Keratinocyte (primary cell): ENCODE results near the gene SWAP70. TPM values are rescaled to one million over a fixed set of nuclear protein-coding genes. Genes with fewer than 3 reads are reported as not detected.

Experiments
- DNase-seq: peaks from one replicate; pipeline ENCODE4 v3.0.0-alpha.2; 2011; ENCODE audit warnings: low read depth, missing footprints, low spot score
- FAIRE-seq: peaks from 2 replicates; lab custom pipeline; 2011; peaks lifted over from hg19 to GRCh38; lab: Jason Lieb, UNC
- H2AFZ ChIP-seq: 2 replicates; pipeline ENCODE4 v1.6.0; 2012; ENCODE audit warnings: low read length, control low read depth, inconsistent platforms; ENCODE audit not compliant: control insufficient read depth
- H3K27ac ChIP-seq: 2 replicates; pipeline ENCODE4 v1.5.1; 2011; ENCODE audit warnings: low read length; ENCODE audit not compliant: control insufficient read depth, insufficient read depth
- H3K27me3 ChIP-seq: 3 replicates; pipeline ENCODE4 v1.6.0; 2011; ENCODE audit warnings: low read length; ENCODE audit not compliant: control insufficient read depth, insufficient read depth; ENCODE audit errors: extremely low read depth
- H3K36me3 ChIP-seq, 2 experiments: 2 replicates in 1 of 2; 3 replicates in 1 of 2; pipeline ENCODE4 v1.5.1; 2011; ENCODE audit warnings: low read length in 2 of 2, mild to moderate bottlenecking in 1 of 2; ENCODE audit not compliant: control insufficient read depth in 2 of 2, insufficient read depth in 2 of 2; ENCODE audit errors: extremely low read depth in 1 of 2
- H3K4me1 ChIP-seq: 3 replicates; pipeline ENCODE4 v1.5.1; 2011; ENCODE audit warnings: low read length; ENCODE audit not compliant: control insufficient read depth, insufficient read depth; ENCODE audit errors: extremely low read depth
- H3K4me2 ChIP-seq: 3 replicates; pipeline ENCODE4 v1.6.0; 2011; ENCODE audit warnings: low read depth, low read length; ENCODE audit not compliant: control insufficient read depth, insufficient read depth; ENCODE audit errors: extremely low read depth
- H3K4me3 ChIP-seq, 3 experiments: fragments of 200-600 bp in 1 of 3; sonication (generic) in 1 of 3; 2 replicates in 2 of 3; 3 replicates in 1 of 3; pipeline ENCODE4 v1.5.1; 2011 to 2016; ENCODE audit warnings: low read length in 3 of 3, mild to moderate bottlenecking in 3 of 3, control low read depth in 2 of 3, inconsistent platforms in 1 of 3, low read depth in 1 of 3, mixed read lengths in 1 of 3, mixed run types in 1 of 3, moderate library complexity in 1 of 3; ENCODE audit not compliant: control insufficient read depth in 2 of 3, insufficient read depth in 2 of 3; ENCODE audit errors: extremely low read depth in 1 of 3
- H3K79me2 ChIP-seq: 2 replicates; pipeline ENCODE4 v1.6.0; 2012; ENCODE audit warnings: low read length; ENCODE audit not compliant: control insufficient read depth, insufficient read depth
- H3K9ac ChIP-seq: 3 replicates; pipeline ENCODE4 v1.6.0; 2011; ENCODE audit warnings: low read length; ENCODE audit not compliant: control insufficient read depth, insufficient read depth; ENCODE audit errors: extremely low read depth
- H3K9me1 ChIP-seq: 3 replicates; pipeline ENCODE4 v1.6.0; 2011; ENCODE audit warnings: low read length; ENCODE audit not compliant: control insufficient read depth, insufficient read depth; ENCODE audit errors: extremely low read depth
- H3K9me3 ChIP-seq: 2 replicates; pipeline ENCODE4 v1.5.1; 2012; ENCODE audit warnings: low read depth, low read length; ENCODE audit not compliant: control insufficient read depth
- H4K20me1 ChIP-seq: 3 replicates; pipeline ENCODE4 v1.6.0; 2011; ENCODE audit warnings: low read length; ENCODE audit not compliant: control insufficient read depth, insufficient read depth; ENCODE audit errors: extremely low read depth
- CTCF ChIP-seq, 3 experiments: IDR thresholded peaks in 1 of 3; conservative IDR thresholded peaks in 1 of 3; optimal IDR thresholded peaks in 1 of 3; 2 replicates in 2 of 3; 3 replicates in 1 of 3; pipeline versions ENCODE3 to v1.5.1; 2011; ENCODE audit warnings: low read length in 3 of 3, mild to moderate bottlenecking in 3 of 3, moderate library complexity in 2 of 3, control low read depth in 1 of 3, inconsistent platforms in 1 of 3; ENCODE audit not compliant: insufficient read depth in 2 of 3; ENCODE audit errors: extremely low read depth in 1 of 3
- EZH2 ChIP-seq: IDR thresholded peaks from one replicate; pipeline ENCODE4 v1.6.1; 2012; ENCODE audit warnings: inconsistent platforms, mild to moderate bottlenecking, low read length, moderate library complexity
- dilution Hi-C: fragments of 300-500 bp; cut with MboI; formaldehyde crosslinking; loops from one replicate; pipeline ENCODE4 v1.7.0; 2020; ENCODE audit warnings: low sequenced_read_pairs; ENCODE audit not compliant: extremely low pct_ligation_motif_present
- polyA plus RNA-seq, 5 experiments: library from polyadenylated mRNA; depleted of rRNA in 3 of 5; stranded (reverse) in 3 of 5; stranded (forward) in 1 of 5; unstranded in 1 of 5; fragments of >200 nt; gene quantifications; 1 replicate in 1 of 5; 2 replicates in 3 of 5; 3 replicates in 1 of 5; pipeline versions ENCODE4 v1.2.1 to v1.2.3, GENCODE V29; 2011 to 2012; ENCODE audit warnings: missing spikeins in 2 of 5, low read depth in 1 of 5, low replicate concordance in 1 of 5

The SWAP70 gene
- polyA plus RNA-seq, 1 donor (not counting 4 experiments of a cell fraction or from before 2014, with no cell fraction given), result 28.5 TPM

GRCh38 chr11:9774591-9775397 lies 110.9 kb downstream of the SWAP70 start:
- DNase-seq, result no peak
- H3K27me3 ChIP-seq, result no peaks in the 10 kb centered on the region
- FAIRE-seq, result peak; percentile 75
- no peak overlapping the region for H3K27ac ChIP-seq
- no peak overlapping the region for H3K4me3 ChIP-seq
- no peaks in the 10 kb centered on the region for H4K20me1 ChIP-seq
- dilution Hi-C loops, result no loop called here
- no peak overlapping the region for H3K4me2 ChIP-seq
- H2AFZ ChIP-seq, result no peak overlapping the region
- no peaks in the 10 kb centered on the region for H3K9me3 ChIP-seq
- H3K36me3 ChIP-seq, result peaks cover 4 to 7% of the 10 kb centered on the region in 2 experiments
- no peaks in the 10 kb centered on the region for H3K9me1 ChIP-seq
- no peak overlapping the region for H3K9ac ChIP-seq
- no peaks in the 10 kb centered on the region for H3K79me2 ChIP-seq
- peaks cover 11% of the 10 kb centered on the region for H3K4me1 ChIP-seq
- no peak for TF ChIP-seq CTCF (optimal IDR thresholded peaks at IDR 0.05 in 1 of 3, IDR thresholded peaks at IDR 0.05 in 1 of 3, conservative IDR thresholded peaks at IDR 0.05 in 1 of 3; ENCODE audit: extremely low read depth in 1 of 3, insufficient read depth in 2 of 3, low read length in 3 of 3)
- no peak for TF ChIP-seq EZH2

- H3K9me1 ChIP-seq, result no peaks in the 10 kb centered on the region
- no peak for FAIRE-seq
- no peak overlapping the region for H3K4me3 ChIP-seq
- no peak overlapping the region for H3K4me2 ChIP-seq
- no peak for DNase-seq
- no peak overlapping the region for H3K9ac ChIP-seq
- no peak for TF ChIP-seq EZH2
- dilution Hi-C loops, result no loop called here
- no peaks in the 10 kb centered on the region for H3K9me3 ChIP-seq
- peaks cover 11% of the 10 kb centered on the region for H3K4me1 ChIP-seq
- no peaks in the 10 kb centered on the region for H4K20me1 ChIP-seq
- peaks cover 8 to 13% of the 10 kb centered on the region in 2 experiments for H3K36me3 ChIP-seq
- no peaks in the 10 kb centered on the region for H3K79me2 ChIP-seq
- no peak overlapping the region for H3K27ac ChIP-seq
- H3K27me3 ChIP-seq, result no peaks in the 10 kb centered on the region
- no peak overlapping the region for H2AFZ ChIP-seq
Observed at GRCh38 chr11:9775398-9775779, 111.5 kb downstream of the SWAP70 start.
